ENCODE results near the gene SLC7A6.
"Not testable (repeated sequence)": the region's sequence is repeated elsewhere in the genome, so short reads cannot be mapped to it uniquely, and the experiment has no call there.

Gene SLC7A6

DNA sequence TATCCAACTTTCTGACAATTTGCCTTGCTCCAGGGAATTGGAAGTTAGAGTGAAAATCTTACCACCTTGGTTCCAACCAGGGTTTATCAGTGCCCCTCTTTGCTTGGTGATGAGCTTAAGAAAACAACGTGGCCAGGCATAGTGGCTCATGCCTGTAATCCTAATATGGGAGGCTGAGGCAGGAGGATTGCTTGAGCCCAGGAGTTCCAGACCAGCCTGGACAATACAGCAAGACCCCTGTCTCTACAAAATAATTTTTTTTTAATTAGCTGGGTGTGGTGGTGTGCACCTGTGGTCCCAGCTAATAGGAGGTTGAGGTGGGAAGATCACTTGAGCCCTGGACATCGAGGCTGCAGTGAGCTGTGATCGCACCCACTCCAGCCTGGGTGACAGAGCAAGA is 21.4 kb downstream of the SLC7A6 start:
- no peak for DNase-seq

DNA sequence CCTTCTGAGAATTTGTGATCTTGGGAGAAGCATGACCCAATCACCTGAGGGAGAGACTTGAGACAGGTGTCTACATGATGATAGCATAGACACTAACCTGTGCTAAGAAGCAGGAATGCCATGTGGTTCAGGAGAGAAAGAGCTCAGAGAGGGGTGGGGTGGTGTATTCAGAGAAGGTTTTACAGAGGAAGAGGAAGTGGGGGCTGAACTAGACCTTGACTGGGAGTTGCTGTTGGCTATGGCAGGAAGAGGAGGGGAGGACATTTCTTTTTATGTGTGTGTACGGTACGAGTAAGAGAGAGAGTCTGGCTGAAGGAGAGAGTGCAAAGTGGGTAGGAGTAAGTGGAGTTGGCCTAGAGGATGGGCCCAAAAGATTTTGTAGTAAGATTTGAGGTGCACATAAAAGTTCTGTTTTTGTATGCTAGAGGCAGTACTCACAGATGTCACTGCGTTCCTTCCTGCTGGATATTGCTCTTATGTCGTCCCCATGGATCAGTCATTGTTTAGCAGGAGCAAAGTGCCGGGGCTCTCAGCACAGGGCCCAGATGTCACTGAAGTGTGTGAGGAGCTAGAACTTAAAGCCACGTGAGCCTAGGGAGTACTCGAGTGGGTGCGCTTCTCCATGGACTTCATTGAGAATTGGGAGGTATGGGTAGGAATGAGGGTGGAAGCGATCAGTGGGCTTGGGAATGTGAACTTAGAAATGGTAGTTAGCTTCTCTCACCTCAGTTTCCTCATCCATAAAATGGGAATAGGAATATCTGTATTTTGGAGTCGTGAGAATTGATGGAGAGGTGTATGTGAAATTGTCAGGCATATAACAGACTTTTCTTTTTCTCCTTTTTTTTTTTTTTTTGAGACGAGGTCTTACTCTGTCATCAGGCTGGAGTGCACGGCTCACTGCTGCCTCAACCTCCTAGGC is 22.1 kb downstream of the SLC7A6 start:
- no peak for DNase-seq

GRCh38 chr16:68287276-68288251 is 23.2 kb downstream of the SLC7A6 start:
- no peak for DNase-seq

DNA sequence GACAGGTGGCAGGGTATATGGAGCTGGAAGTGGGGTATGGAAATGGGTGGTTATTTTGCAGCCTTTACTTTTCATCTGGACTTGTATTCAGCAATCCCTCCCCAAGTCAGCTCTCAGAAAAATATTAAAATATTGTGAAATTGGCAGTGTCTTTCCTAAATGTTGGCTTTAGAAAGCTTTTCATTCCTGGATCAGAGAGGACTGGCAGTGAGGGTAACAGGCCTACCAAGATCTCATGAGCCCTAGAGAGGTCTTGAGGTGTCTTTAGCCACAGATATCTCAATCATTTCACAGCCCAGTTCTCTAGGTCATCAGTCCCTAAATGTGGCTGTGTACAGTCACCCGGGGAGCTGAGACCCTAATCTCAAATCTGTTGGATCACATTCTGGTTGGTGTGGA is 23.9 kb downstream of the SLC7A6 start:
- DNase-seq, result no peak

DNA sequence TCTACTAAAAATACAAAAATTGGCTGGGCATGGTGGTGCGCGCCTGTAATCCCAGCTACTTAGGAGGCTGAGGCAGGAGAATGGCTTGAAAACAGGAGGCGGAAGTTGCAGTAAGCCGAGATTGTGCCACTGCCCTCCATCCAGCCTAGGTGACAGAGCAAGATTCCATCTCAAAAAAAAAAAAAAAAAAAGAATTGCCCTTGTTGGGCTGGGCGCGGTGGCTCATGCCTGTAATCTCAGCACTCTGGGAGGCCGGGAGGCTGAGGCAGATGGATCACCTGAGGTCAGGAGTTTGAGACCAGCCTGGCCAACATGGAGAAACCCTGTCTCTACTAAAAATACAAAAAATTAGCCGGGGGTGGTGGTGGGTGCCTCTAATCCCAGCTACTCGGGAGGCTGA is 24.5 kb downstream of the SLC7A6 start:
- DNase-seq, result not testable (repeated sequence)

- DNase-seq, result no peak
These were observed 24.9 kb downstream of the SLC7A6 start for GRCh38 chr16:68289202-68289601.

GRCh38 chr16:68289621-68290329 is 25.4 kb downstream of the SLC7A6 start:
- no peak for DNase-seq

- DNase-seq, result no peak
These were observed 26.1 kb downstream of the SLC7A6 start for GRCh38 chr16:68290450-68290849.

GRCh38 chr16:68291227-68291626 is 26.9 kb downstream of the SLC7A6 start:
- no peak for DNase-seq

GRCh38 chr16:68292425-68292824 is 28.1 kb downstream of the SLC7A6 start:
- no peak for DNase-seq

DNA sequence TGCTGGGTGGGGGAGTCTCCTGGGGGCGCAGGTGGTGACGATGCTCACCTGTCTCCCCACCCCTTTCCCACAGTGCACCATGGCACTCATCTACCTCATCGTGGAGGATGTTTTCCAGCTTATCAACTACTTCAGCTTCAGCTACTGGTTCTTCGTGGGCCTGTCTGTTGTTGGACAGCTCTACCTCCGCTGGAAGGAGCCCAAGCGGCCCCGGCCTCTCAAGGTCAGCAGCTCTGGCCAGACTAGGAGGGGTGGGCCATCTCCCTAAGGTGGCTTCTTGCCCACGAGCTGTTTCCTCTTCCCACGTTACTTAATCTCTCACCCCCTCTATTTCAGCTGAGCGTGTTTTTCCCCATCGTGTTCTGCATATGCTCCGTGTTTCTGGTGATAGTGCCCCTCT is 32.0 kb downstream of the SLC7A6 start:
- no peak for DNase-seq

DNA sequence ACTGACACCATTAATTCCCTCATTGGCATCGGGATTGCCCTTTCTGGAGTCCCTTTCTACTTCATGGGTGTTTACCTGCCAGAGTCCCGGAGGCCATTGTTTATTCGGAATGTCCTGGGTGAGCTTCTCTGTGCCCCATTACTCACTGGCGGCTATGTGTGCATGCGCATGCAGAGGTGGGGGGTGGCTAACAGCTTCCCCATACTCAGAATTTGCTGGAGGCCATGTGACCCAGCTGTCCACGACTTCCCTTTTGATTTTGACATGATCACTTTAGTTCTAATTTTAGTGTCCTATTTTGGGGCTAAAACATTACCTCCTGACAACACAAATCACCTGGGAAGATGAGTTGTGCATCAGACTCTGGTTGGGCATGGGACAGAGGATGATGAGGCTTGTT is 32.4 kb downstream of the SLC7A6 start:
- DNase-seq, result no peak

- DNase-seq, result no peak
These were observed 33.6 kb downstream of the SLC7A6 start for GRCh38 chr16:68297908-68298307.

- DNase-seq, result no peak
These were observed 34.0 kb downstream of the SLC7A6 start for GRCh38 chr16:68298312-68298711.

- peak; percentile 30 for DNase-seq
These were observed 34.7 kb downstream of the SLC7A6 start for GRCh38 chr16:68298907-68299561.

GRCh38 chr16:68299571-68300453 is 35.5 kb downstream of the SLC7A6 start:
- DNase-seq, result no peak

- DNase-seq, result no peak
These were observed 36.6 kb downstream of the SLC7A6 start for GRCh38 chr16:68300734-68301459.

DNA sequence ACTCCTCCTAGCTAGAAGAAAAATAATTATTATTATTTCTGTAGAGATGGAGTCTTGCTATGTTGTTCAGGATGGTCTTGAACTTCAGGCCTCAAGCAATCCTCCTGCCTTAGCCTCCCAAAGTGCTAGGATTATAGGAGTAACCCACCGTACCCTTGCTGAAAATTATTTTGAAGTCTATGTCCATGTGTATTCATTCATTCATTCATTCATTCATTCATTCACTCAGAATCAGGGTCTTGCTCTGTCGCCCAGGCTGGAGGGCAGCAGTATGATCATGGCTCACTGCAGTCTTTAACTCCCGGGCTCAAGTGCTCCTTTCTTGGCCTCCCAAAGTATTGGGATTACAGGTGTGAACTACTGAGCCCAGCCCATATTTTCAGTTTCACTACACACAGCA is 42.3 kb downstream of the SLC7A6 start:
- no peak for DNase-seq

DNA sequence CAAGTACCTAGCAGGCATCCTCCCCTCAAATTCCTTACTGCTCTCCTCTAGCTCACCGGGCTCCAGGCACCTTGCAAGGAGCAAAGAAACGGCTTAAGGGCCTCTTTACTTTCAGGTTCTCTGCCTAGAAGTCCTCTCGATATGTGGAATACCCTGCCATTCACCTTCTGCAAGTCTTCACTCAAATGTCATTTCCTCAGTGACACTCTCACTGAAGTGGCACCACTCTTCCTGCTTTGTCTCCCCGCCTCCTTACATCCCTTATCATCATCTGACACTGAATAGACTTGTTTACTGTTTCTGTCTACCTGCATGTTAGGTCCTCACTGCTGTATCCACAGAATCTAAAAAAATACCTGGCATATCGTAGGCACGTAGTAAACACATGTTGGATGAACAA is 45.5 kb downstream of the SLC7A6 start:
- DNase-seq, result no peak

DNA sequence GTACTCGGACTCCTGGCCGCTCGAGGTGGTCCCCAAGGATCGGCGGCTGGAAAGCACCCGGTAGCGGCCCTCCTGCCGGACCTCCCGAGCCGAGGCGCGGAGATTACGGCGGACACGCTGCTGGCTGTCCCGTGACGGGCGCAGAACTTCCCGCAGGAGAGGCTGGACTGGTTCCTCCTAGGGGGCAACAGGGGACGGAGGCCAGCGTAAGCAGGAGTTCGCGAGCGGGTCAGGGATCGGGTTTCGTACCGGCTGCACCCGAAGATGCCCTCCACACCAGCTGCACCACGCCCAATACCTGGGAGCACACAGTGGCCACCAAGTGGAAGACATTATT is 46.1 kb downstream of the SLC7A6 start:
- peak; percentile 51 for DNase-seq

Data from femur (tissue), 1 donor.